Thyroid gland (tissue), 4 donors: Measurements from ENCODE around the gene PPP1R12B.
"Not testable (repeated sequence)": the region's sequence is repeated elsewhere in the genome, so short reads cannot be mapped to it uniquely, and the experiment has no call there.

ENCODE experiments used
- POLR2A ChIP-seq, 2 donors: fragments of 450-650 bp; IDR thresholded peaks; one replicate each; pipeline ENCODE4 v1.6.1; 2017; ENCODE audit warnings: antibody characterized with exemption in 2 of 2, mild to moderate bottlenecking in 2 of 2, moderate library complexity in 1 of 2
- TF ChIP-seq, protein P1 (sequence below), 6 experiments: fragments of 200-600 bp in 3 of 6; fragments of 450-650 bp in 3 of 6; sonication (generic) in 3 of 6; IDR thresholded peaks; one replicate each; pipeline ENCODE4 v1.5.1; 2016 to 2019; ENCODE audit warnings: antibody characterized with exemption in 6 of 6, mild to moderate bottlenecking in 2 of 6, inconsistent platforms in 1 of 6, moderate library complexity in 1 of 6

DNA sequence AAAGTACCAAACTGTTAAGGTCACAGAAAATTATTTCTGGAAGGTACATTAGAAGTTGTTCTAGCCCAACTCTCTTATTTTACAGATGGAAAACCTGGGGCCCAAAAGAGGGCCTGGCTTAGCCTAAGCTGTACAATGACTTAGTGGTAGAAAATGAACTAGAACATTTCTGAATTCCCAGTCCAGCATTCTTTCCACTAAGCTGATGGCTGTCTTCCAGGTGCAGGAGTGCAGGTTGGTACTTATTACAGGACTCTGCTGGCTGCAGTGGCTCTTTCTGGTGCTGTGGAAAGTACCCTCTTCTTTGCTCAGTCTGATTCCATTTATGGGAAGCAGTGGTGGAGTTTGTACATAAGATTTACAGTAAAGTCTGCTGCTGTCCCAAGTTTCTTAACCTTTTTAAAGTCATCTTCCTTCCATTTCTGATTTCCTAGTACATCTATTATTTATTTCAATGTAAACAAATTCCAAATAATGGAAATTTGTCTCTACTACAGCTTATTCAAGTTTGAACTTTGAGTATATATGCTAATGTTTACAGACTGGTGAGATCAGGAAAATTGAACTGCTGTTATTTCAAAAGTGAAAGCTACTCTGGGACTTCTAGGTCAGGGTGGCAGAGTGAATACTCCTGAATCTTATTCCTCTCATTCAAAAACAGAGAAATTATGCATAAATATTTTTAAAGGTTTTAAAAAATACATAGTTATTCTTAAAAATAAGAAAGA, 171.8 kb downstream of the PPP1R12B start:
- TF ChIP-seq, protein P1, sequence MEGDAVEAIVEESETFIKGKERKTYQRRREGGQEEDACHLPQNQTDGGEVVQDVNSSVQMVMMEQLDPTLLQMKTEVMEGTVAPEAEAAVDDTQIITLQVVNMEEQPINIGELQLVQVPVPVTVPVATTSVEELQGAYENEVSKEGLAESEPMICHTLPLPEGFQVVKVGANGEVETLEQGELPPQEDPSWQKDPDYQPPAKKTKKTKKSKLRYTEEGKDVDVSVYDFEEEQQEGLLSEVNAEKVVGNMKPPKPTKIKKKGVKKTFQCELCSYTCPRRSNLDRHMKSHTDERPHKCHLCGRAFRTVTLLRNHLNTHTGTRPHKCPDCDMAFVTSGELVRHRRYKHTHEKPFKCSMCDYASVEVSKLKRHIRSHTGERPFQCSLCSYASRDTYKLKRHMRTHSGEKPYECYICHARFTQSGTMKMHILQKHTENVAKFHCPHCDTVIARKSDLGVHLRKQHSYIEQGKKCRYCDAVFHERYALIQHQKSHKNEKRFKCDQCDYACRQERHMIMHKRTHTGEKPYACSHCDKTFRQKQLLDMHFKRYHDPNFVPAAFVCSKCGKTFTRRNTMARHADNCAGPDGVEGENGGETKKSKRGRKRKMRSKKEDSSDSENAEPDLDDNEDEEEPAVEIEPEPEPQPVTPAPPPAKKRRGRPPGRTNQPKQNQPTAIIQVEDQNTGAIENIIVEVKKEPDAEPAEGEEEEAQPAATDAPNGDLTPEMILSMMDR (IDR thresholded peaks at IDR 0.05) = not testable (repeated sequence)
- TF ChIP-seq POLR2A (IDR thresholded peaks at IDR 0.05) = peak in 1 of 2 donors; percentile 46
